HUES64 (cell line): ENCODE results near the gene RABGGTB.

ENCODE experiments used
- H3K27ac ChIP-seq: 2 replicates; pipeline ENCODE4 v1.7.0; 2013; ENCODE audit warnings: low read depth, low read length, inconsistent platforms
- H3K27me3 ChIP-seq: 2 replicates; pipeline ENCODE4 v1.6.1; 2013; ENCODE audit warnings: mild to moderate bottlenecking, low read length; ENCODE audit not compliant: insufficient read depth
- H3K36me3 ChIP-seq: 2 replicates; pipeline ENCODE4 v1.6.1; 2013; ENCODE audit warnings: mild to moderate bottlenecking, low read length; ENCODE audit not compliant: insufficient read depth
- H3K4me1 ChIP-seq: 2 replicates; pipeline ENCODE4 v1.6.1; 2013; ENCODE audit warnings: mild to moderate bottlenecking, low read length, moderate library complexity; ENCODE audit not compliant: insufficient read depth
- H3K4me3 ChIP-seq: 2 replicates; pipeline ENCODE4 v1.5.1; 2013; ENCODE audit warnings: mild to moderate bottlenecking, low read length, moderate library complexity
- H3K9ac ChIP-seq: 2 replicates; pipeline ENCODE4 v1.6.1; 2013; ENCODE audit warnings: mild to moderate bottlenecking, low read depth, low read length
- H3K9me3 ChIP-seq: 2 replicates; pipeline ENCODE4 v1.6.1; 2013; ENCODE audit warnings: low read depth, low read length; ENCODE audit not compliant: insufficient read depth

Gene RABGGTB

GRCh38 chr1:75841421-75841820, 55.4 kb downstream of the RABGGTB start:
- Histone ChIP-seq H3K27ac (no peak overlapping the region), H3K36me3 (no peaks in the 10 kb centered on the region), H3K4me1 (no peaks in the 10 kb centered on the region), H3K27me3 (no peaks in the 10 kb centered on the region), H3K9me3 (no peaks in the 10 kb centered on the region), H3K4me3 (no peak overlapping the region), H3K9ac (no peak overlapping the region)
